ENCODE results near the gene ISY1. TPM values are rescaled to one million over a fixed set of nuclear protein-coding genes. Genes with fewer than 3 reads are reported as not detected.
A peak's percentile ranks its signal among the peaks of the same experiment; 100 is the strongest.
"Not testable (repeated sequence)": the region's sequence is repeated elsewhere in the genome, so short reads cannot be mapped to it uniquely, and the experiment has no call there.

Gene ISY1
- total and polyA plus RNA-seq, 4 donors: 6.4 to 13.2 (median 10.5) TPM

GRCh38 chr3:129195731-129196256 lies 34.9 kb upstream of the ISY1 start:
- H3K27ac ChIP-seq (ENCODE audit: low read depth in 1 of 2, low read length in 2 of 2): peak overlapping the region; percentile 75 to 84
- no peak overlapping the region for H3K4me3 ChIP-seq (ENCODE audit: low read depth in 1 of 3, low read length in 3 of 3)
- H3K9ac ChIP-seq (ENCODE audit: low read depth in 1 of 2, low read length in 2 of 2): no peak overlapping the region
- TF ChIP-seq RXRA (IDR thresholded peaks at IDR 0.05): peak; percentile 93
- peak; percentile 83 for TF ChIP-seq SP1 (IDR thresholded peaks at IDR 0.05)
- peak; percentile 93 for TF ChIP-seq YY1 (IDR thresholded peaks at IDR 0.05)
- peak; percentile 37 for TF ChIP-seq NR2F2 (IDR thresholded peaks at IDR 0.05)
- no peak for TF ChIP-seq ATF3 (IDR thresholded peaks at IDR 0.05)
- TF ChIP-seq HNF4G (IDR thresholded peaks at IDR 0.05): no peak
- no peak for TF ChIP-seq FOXA2 (IDR thresholded peaks at IDR 0.05)
- peak; percentile 27 to 64 for TF ChIP-seq JUND (IDR thresholded peaks at IDR 0.05)
- no peak for TF ChIP-seq GABPA (IDR thresholded peaks at IDR 0.05 in 1 of 2, conservative IDR thresholded peaks at IDR 0.05 in 1 of 2)
- peak in 1 of 2 donors; percentile 48 for TF ChIP-seq EGR1 (IDR thresholded peaks at IDR 0.05; ENCODE audit: low read depth in 2 of 2)
- peak; percentile 7 for TF ChIP-seq CTCF (IDR thresholded peaks at IDR 0.05; ENCODE audit: low read depth, low read length, missing input control)
- TF ChIP-seq TAF1 (conservative IDR thresholded peaks at IDR 0.05): peak; percentile 41
- TF ChIP-seq FOXA1 (IDR thresholded peaks at IDR 0.05): no peak
- TF ChIP-seq HNF4A (conservative IDR thresholded peaks at IDR 0.05): peak; percentile 67 to 70
- TF ChIP-seq ZBTB33 (IDR thresholded peaks at IDR 0.05): no peak
- TF ChIP-seq RAD21 (IDR thresholded peaks at IDR 0.05): peak; percentile 42 to 43
- TF ChIP-seq REST (IDR thresholded peaks at IDR 0.05): peak; percentile 46
- TF ChIP-seq MAX (IDR thresholded peaks at IDR 0.05): peak; percentile 80
- H3K9me3 ChIP-seq (ENCODE audit: control insufficient read depth in 4 of 4, low read length in 3 of 4): no peaks in the 10 kb centered on the region
- WGBS: 16% methylated on average over 6 of the region's 6 CpGs
- no peaks in the 10 kb centered on the region for H3K36me3 ChIP-seq (ENCODE audit: control insufficient read depth in 4 of 4, insufficient read depth in 3 of 4, low read depth in 1 of 4, low read length in 3 of 4)
- H3K4me1 ChIP-seq (ENCODE audit: control insufficient read depth in 4 of 4, insufficient read depth in 4 of 4, low read length in 3 of 4): peaks cover 7 to 35% (median 16%) of the 10 kb centered on the region in 4 donors
- no peak for DNase-seq (ENCODE audit: low spot score)
- no peaks in the 10 kb centered on the region for H3K27me3 ChIP-seq (ENCODE audit: control insufficient read depth in 4 of 4, insufficient read depth in 4 of 4, low read length in 3 of 4)

GRCh38 chr3:129189793-129190192 lies 28.9 kb upstream of the ISY1 start:
- DNase-seq (ENCODE audit: low spot score); H3K27ac ChIP-seq (ENCODE audit: low read depth in 1 of 2, low read length in 2 of 2); H3K4me1 ChIP-seq (ENCODE audit: control insufficient read depth in 4 of 4, insufficient read depth in 4 of 4, low read length in 3 of 4); H3K36me3 ChIP-seq (ENCODE audit: control insufficient read depth in 4 of 4, insufficient read depth in 3 of 4, low read depth in 1 of 4, low read length in 3 of 4); H3K4me3 ChIP-seq (ENCODE audit: low read depth in 1 of 3, low read length in 3 of 3); H3K27me3 ChIP-seq (ENCODE audit: control insufficient read depth in 4 of 4, insufficient read depth in 4 of 4, low read length in 3 of 4); H3K9me3 ChIP-seq (ENCODE audit: control insufficient read depth in 4 of 4, low read length in 3 of 4); H3K9ac ChIP-seq (ENCODE audit: low read depth in 1 of 2, low read length in 2 of 2): not testable (repeated sequence)
- 96% methylated on average over 8 of the region's 8 CpGs for WGBS

Data from liver (tissue), 9 donors.